RWPE1 (cell line): Measurements from ENCODE around the gene FN3K.

Source experiments
- CTCF ChIA-PET: fragments of 350-600 bp; sonication (Branson Sonifier 250); formaldehyde crosslinking; extraction: SDS; loops from one replicate; lab custom pipeline; 2021; lab: Yijun Ruan, JAX
- POLR2A ChIA-PET: fragments of 400-600 bp; formaldehyde crosslinking; extraction: SDS; loops from one replicate; lab custom pipeline; 2020; ENCODE audit warnings: antibody characterized with exemption; ENCODE audit not compliant: low non-redundant PET; lab: Yijun Ruan, JAX
- DNase-seq: peaks from one replicate; pipeline ENCODE4 v3.0.0; 2012; ENCODE audit warnings: low spot score
- H3K27ac ChIP-seq: fragments of 450-650 bp; 2 replicates; pipeline ENCODE4 v1.5.1; 2017
- CTCF ChIP-seq: fragments of 450-650 bp; conservative IDR thresholded peaks from 2 replicates; pipeline ENCODE4 v1.5.1; 2017; ENCODE audit warnings: low read depth, mild to moderate bottlenecking

Gene FN3K

GRCh38 chr17:82751571-82752370, 16.4 kb downstream of the FN3K start, which contains the start of gene TBCD:
Gene TBCD (plus strand): TSS chr17:82752065. CDS start chr17:82752194, 129 bp downstream.
- ChIA-PET CTCF (no interaction called here), POLR2A (no interaction called here)
- DNase-seq, result peak; percentile 97
- no peak for TF ChIP-seq CTCF
- H3K27ac ChIP-seq, result peak within 1 kb of the TSS; percentile 93

- peak overlapping the region; percentile 93 for H3K27ac ChIP-seq
- CTCF ChIA-PET, result interaction anchor here (0.6 kb wide), 1 partner anchor 44 kb away, joined by 3 read pairs; no protein-coding TSS in a partner anchor
- no peak for TF ChIP-seq CTCF
- POLR2A ChIA-PET, result no interaction called here
- DNase-seq, result peak; percentile 17
Measured at GRCh38 chr17:82752371-82753200, 17.2 kb downstream of the FN3K start.

GRCh38 chr17:82753201-82753464, 17.7 kb downstream of the FN3K start:
- ChIA-PET CTCF (interaction anchor here (0.6 kb wide), 1 partner anchor 45 kb away, joined by 3 read pairs; no protein-coding TSS in a partner anchor), POLR2A (no interaction called here)
- DNase-seq, result no peak
- peak overlapping the region; percentile 93 for H3K27ac ChIP-seq
- TF ChIP-seq CTCF, result no peak

- ChIA-PET POLR2A (no interaction called here), CTCF (interaction anchor here (0.7 to 1.0 kb wide), 4 partner anchors 13 to 370 kb away, joined by 3 read pairs; partner anchors contain the start of gene FN3KRP)
- no peak for TF ChIP-seq CTCF
- H3K27ac ChIP-seq, result peak overlapping the region; percentile 49
- DNase-seq, result no peak
Measured at GRCh38 chr17:82754297-82755208, 19.1 kb downstream of the FN3K start.

- no peak for DNase-seq
- ChIA-PET CTCF (interaction anchor here (0.7 kb wide), 1 partner anchor 19 kb away, joined by 3 read pairs; no protein-coding TSS in a partner anchor), POLR2A (no interaction called here)
- TF ChIP-seq CTCF, result no peak
- H3K27ac ChIP-seq, result peak overlapping the region; percentile 47
Measured at GRCh38 chr17:82756166-82756565, 20.8 kb downstream of the FN3K start.

GRCh38 chr17:82765371-82765770, 30.0 kb downstream of the FN3K start:
- TF ChIP-seq CTCF, result no peak
- H3K27ac ChIP-seq, result no peak overlapping the region; the same call in 1 of the 2 replicates
- POLR2A ChIA-PET, result no interaction called here
- CTCF ChIA-PET, result interaction anchor here (0.6 to 1.6 kb wide), 4 partner anchors 10 to 413 kb away, joined by 3 to 4 read pairs (median 3); no protein-coding TSS in a partner anchor
- DNase-seq, result no peak
